Astrocyte (in vitro differentiated cells and primary cell): ENCODE data around the gene MTCP1. TPM values are rescaled to one million over a fixed set of nuclear protein-coding genes. Genes with fewer than 3 reads are reported as not detected.

Experiments used
- DNase-seq: peaks from one replicate; pipeline ENCODE4 v3.0.0-alpha.2; 2010; ENCODE audit warnings: low read depth
- FAIRE-seq: peaks from 2 replicates; lab custom pipeline; 2011; peaks lifted over from hg19 to GRCh38; lab: Jason Lieb, UNC
- H2AFZ ChIP-seq: 2 replicates; pipeline ENCODE4 v1.6.0; 2012; ENCODE audit warnings: low read depth, low read length, inconsistent platforms
- H3K27ac ChIP-seq: 2 replicates; pipeline ENCODE4 v1.5.1; 2011; ENCODE audit warnings: low read depth, low read length, inconsistent platforms
- H3K27me3 ChIP-seq: 2 replicates; pipeline ENCODE4 v1.6.0; 2011; ENCODE audit warnings: low read length, inconsistent platforms; ENCODE audit not compliant: insufficient read depth
- H3K36me3 ChIP-seq: 2 replicates; pipeline ENCODE4 v1.5.1; 2011; ENCODE audit warnings: low read length, inconsistent platforms; ENCODE audit not compliant: insufficient read depth
- H3K4me1 ChIP-seq: 2 replicates; pipeline ENCODE4 v1.5.1; 2011; ENCODE audit warnings: low read length, inconsistent platforms; ENCODE audit not compliant: insufficient read depth
- H3K4me2 ChIP-seq: 2 replicates; pipeline ENCODE4 v1.6.0; 2012; ENCODE audit warnings: low read length, inconsistent platforms
- H3K4me3 ChIP-seq: 2 replicates; pipeline ENCODE4 v1.5.1; 2011; ENCODE audit warnings: low read depth, mild to moderate bottlenecking, low read length, inconsistent platforms; ENCODE audit not compliant: insufficient read depth
- H3K79me2 ChIP-seq: 2 replicates; pipeline ENCODE4 v1.6.0; 2012; ENCODE audit warnings: mild to moderate bottlenecking, low read length, inconsistent platforms; ENCODE audit not compliant: insufficient read depth
- H3K9ac ChIP-seq: 2 replicates; pipeline ENCODE4 v1.6.0; 2012; ENCODE audit warnings: mild to moderate bottlenecking, low read length, inconsistent platforms
- H3K9me3 ChIP-seq: 2 replicates; pipeline ENCODE4 v1.5.1; 2012; ENCODE audit warnings: low read depth, mild to moderate bottlenecking, low read length, inconsistent platforms; ENCODE audit not compliant: insufficient read depth
- H4K20me1 ChIP-seq: 2 replicates; pipeline ENCODE4 v1.6.0; 2012; ENCODE audit warnings: low read length, inconsistent platforms; ENCODE audit not compliant: insufficient read depth
- H3K27ac Mint-ChIP-seq: one replicate; pipeline ENCODE4 v1.8.0; 2021; ENCODE audit warnings: mild to moderate bottlenecking, mixed read lengths; ENCODE audit not compliant: unreplicated experiment
- H3K27me3 Mint-ChIP-seq: one replicate; pipeline ENCODE4 v1.8.0; 2021; ENCODE audit warnings: low read depth, mixed read lengths; ENCODE audit not compliant: unreplicated experiment
- H3K36me3 Mint-ChIP-seq: one replicate; pipeline ENCODE4 v1.8.0; 2021; ENCODE audit warnings: low read depth, mixed read lengths; ENCODE audit not compliant: unreplicated experiment
- H3K4me1 Mint-ChIP-seq: one replicate; pipeline ENCODE4 v1.8.0; 2021; ENCODE audit warnings: low read depth, mixed read lengths; ENCODE audit not compliant: unreplicated experiment
- H3K4me3 Mint-ChIP-seq: one replicate; pipeline ENCODE4 v1.8.0; 2021; ENCODE audit warnings: mild to moderate bottlenecking, moderate library complexity, mixed read lengths; ENCODE audit not compliant: unreplicated experiment
- H3K9me3 Mint-ChIP-seq: one replicate; pipeline ENCODE4 v1.8.0; 2021; ENCODE audit warnings: mild to moderate bottlenecking, mixed read lengths; ENCODE audit not compliant: unreplicated experiment
- CTCF ChIP-seq: IDR thresholded peaks from 2 replicates; pipeline ENCODE4 v1.5.1; 2011; ENCODE audit warnings: low read depth, mild to moderate bottlenecking, inconsistent platforms, low read length, moderate library complexity; ENCODE audit not compliant: insufficient read depth
- EZH2 ChIP-seq: IDR thresholded peaks from 2 replicates; pipeline ENCODE4 v1.6.1; 2012; ENCODE audit warnings: mild to moderate bottlenecking, low read length, inconsistent platforms; ENCODE audit not compliant: insufficient read depth
- total RNA-seq: library from RNA; stranded (reverse); gene quantifications from 2 replicates; pipeline ENCODE4 v1.2.1, GENCODE V29; 2021

The MTCP1 gene
- total RNA-seq, 1 donor from 2014 or later, result 8.9 TPM

- Histone ChIP-seq H2AFZ (no peak overlapping the region), H3K9ac (no peak overlapping the region), H3K4me1 (no peaks in the 10 kb centered on the region), H3K27ac (no peak overlapping the region), H3K27me3 (no peaks in the 10 kb centered on the region), H3K79me2 (no peaks in the 10 kb centered on the region), H3K4me3 (no peak overlapping the region), H3K36me3 (no peaks in the 10 kb centered on the region), H3K4me2 (no peak overlapping the region), H3K9me3 (no peaks in the 10 kb centered on the region), H4K20me1 (no peaks in the 10 kb centered on the region)
- FAIRE-seq (no peak), DNase-seq (no peak)
- H3K36me3 Mint-ChIP-seq, result peaks cover 4% of the 10 kb centered on the region
- H3K4me1 Mint-ChIP-seq, result peaks cover 12% of the 10 kb centered on the region
- no peaks in the 10 kb centered on the region for H3K27me3 Mint-ChIP-seq
- H3K9me3 Mint-ChIP-seq, result no peaks in the 10 kb centered on the region
- TF ChIP-seq EZH2, result no peak
- peak; percentile 37 for TF ChIP-seq CTCF
- H3K4me3 Mint-ChIP-seq, result no peak overlapping the region
- H3K27ac Mint-ChIP-seq, result no peak overlapping the region
These were observed 21.8 kb downstream of the MTCP1 start for GRCh38 chrX:155048977-155049619.

GRCh38 chrX:155046811-155047528 lies 24.0 kb downstream of the MTCP1 start:
- H3K9ac ChIP-seq, result no peak overlapping the region
- H3K27ac Mint-ChIP-seq, result no peak overlapping the region
- FAIRE-seq (peak; percentile 34), DNase-seq (no peak)
- no peak for TF ChIP-seq EZH2
- no peak for TF ChIP-seq CTCF
- no peaks in the 10 kb centered on the region for H3K27me3 Mint-ChIP-seq
- no peak overlapping the region for H3K4me2 ChIP-seq
- no peaks in the 10 kb centered on the region for H3K4me1 ChIP-seq
- no peak overlapping the region for H3K4me3 ChIP-seq
- no peaks in the 10 kb centered on the region for H3K79me2 ChIP-seq
- peaks cover 12% of the 10 kb centered on the region for H3K4me1 Mint-ChIP-seq
- H3K4me3 Mint-ChIP-seq, result no peak overlapping the region
- H3K36me3 Mint-ChIP-seq, result peaks cover 2% of the 10 kb centered on the region
- H3K9me3 Mint-ChIP-seq, result no peaks in the 10 kb centered on the region
- H4K20me1 ChIP-seq, result no peaks in the 10 kb centered on the region
- no peak overlapping the region for H2AFZ ChIP-seq
- no peak overlapping the region for H3K27ac ChIP-seq
- H3K27me3 ChIP-seq, result no peaks in the 10 kb centered on the region
- no peaks in the 10 kb centered on the region for H3K36me3 ChIP-seq
- H3K9me3 ChIP-seq, result no peaks in the 10 kb centered on the region
